WI38 (cell line): Measurements from ENCODE around the gene TMEM79.
"Not testable (repeated sequence)": the region's sequence is repeated elsewhere in the genome, so short reads cannot be mapped to it uniquely, and the experiment has no call there.

Experiments
- H3K4me3 ChIP-seq: 2 replicates; pipeline ENCODE4 v1.5.1; 2011; ENCODE audit warnings: low read depth, mild to moderate bottlenecking, control low read depth, low read length
- CTCF ChIP-seq: IDR thresholded peaks from 2 replicates; pipeline ENCODE4 v1.5.1; 2012; ENCODE audit warnings: low read depth, mild to moderate bottlenecking, control low read depth, low read length

The TMEM79 gene

GRCh38 chr1:156303241-156303640, 19.1 kb downstream of the TMEM79 start:
- no peak for TF ChIP-seq CTCF
- H3K4me3 ChIP-seq, result no peak overlapping the region

- no peak for TF ChIP-seq CTCF
- no peak overlapping the region for H3K4me3 ChIP-seq
Observed at GRCh38 chr1:156305215-156305614, 21.1 kb downstream of the TMEM79 start.

- no peak for TF ChIP-seq CTCF
- H3K4me3 ChIP-seq, result no peak overlapping the region
Observed at GRCh38 chr1:156308078-156308477, 24.0 kb downstream of the TMEM79 start.

GRCh38 chr1:156310962-156311361, 26.8 kb downstream of the TMEM79 start:
- TF ChIP-seq CTCF, result no peak
- H3K4me3 ChIP-seq, result no peak overlapping the region

GRCh38 chr1:156316909-156317308, 32.8 kb downstream of the TMEM79 start:
- TF ChIP-seq CTCF, result no peak
- no peak overlapping the region for H3K4me3 ChIP-seq

GRCh38 chr1:156319664-156320063, 35.5 kb downstream of the TMEM79 start:
- H3K4me3 ChIP-seq, result no peak overlapping the region
- TF ChIP-seq CTCF, result no peak; the same call in 1 of the 2 replicates

- no peak for TF ChIP-seq CTCF
- H3K4me3 ChIP-seq, result no peak overlapping the region
Observed at GRCh38 chr1:156320560-156320959, 36.4 kb downstream of the TMEM79 start.

GRCh38 chr1:156323179-156323578, 39.1 kb downstream of the TMEM79 start:
- H3K4me3 ChIP-seq, result not testable (repeated sequence)
